BJ (cell line): Measurements from ENCODE around the gene MRPL28. TPM values are rescaled to one million over a fixed set of nuclear protein-coding genes. Genes with fewer than 3 reads are reported as not detected.

Experiments used
- CTCF ChIA-PET: fragments of 350-600 bp; formaldehyde crosslinking; extraction: SDS; loops from one replicate; lab custom pipeline; 2021; ENCODE audit warnings: antibody characterized with exemption, inconsistent platforms; lab: Yijun Ruan, JAX
- POLR2A ChIA-PET: fragments of 300-600 bp; sonication (Branson Sonifier 250); formaldehyde crosslinking; extraction: SDS; loops from one replicate; lab custom pipeline; 2021; ENCODE audit warnings: antibody characterized with exemption; lab: Charles Lee
- DNase-seq: peaks from one replicate; pipeline ENCODE4 v3.0.0-alpha.2; 2011; ENCODE audit warnings: low read depth
- H3K27me3 ChIP-seq: 2 replicates; pipeline ENCODE4 v1.6.0; 2011; ENCODE audit warnings: low read length; ENCODE audit not compliant: control insufficient read depth, insufficient read depth
- H3K36me3 ChIP-seq: 2 replicates; pipeline ENCODE4 v1.5.1; 2011; ENCODE audit warnings: low read length; ENCODE audit not compliant: control insufficient read depth, insufficient read depth
- H3K4me3 ChIP-seq: 2 replicates; pipeline ENCODE4 v1.5.1; 2011; ENCODE audit warnings: low read depth, mild to moderate bottlenecking, control low read depth, low read length
- polyA plus RNA-seq: library from polyadenylated mRNA; depleted of rRNA; stranded (reverse); fragments of >200 nt; gene quantifications from 2 replicates; pipeline ENCODE4 v1.2.3, GENCODE V29; 2011
- TF ChIP-seq, protein P1 (sequence below): IDR thresholded peaks from 2 replicates; pipeline ENCODE4 v1.5.1; 2011; ENCODE audit warnings: low read depth, mild to moderate bottlenecking, control low read depth, inconsistent platforms, low read length, moderate library complexity; ENCODE audit not compliant: insufficient read depth

The MRPL28 gene
- polyA plus RNA-seq, 1 experiment = 188 TPM

GRCh38 chr16:400061-400591 lies 29.8 kb upstream of the MRPL28 start:
- H3K36me3 ChIP-seq = peaks cover 10% of the 10 kb centered on the region
- H3K4me3 ChIP-seq = no peak overlapping the region
- no peak for DNase-seq
- CTCF ChIA-PET = interaction anchor here (0.6 to 1.5 kb wide), 4 partner anchors 8 to 209 kb away, joined by 3 to 4 read pairs (median 3); no protein-coding TSS in a partner anchor
- no peaks in the 10 kb centered on the region for H3K27me3 ChIP-seq
- TF ChIP-seq, protein P1, sequence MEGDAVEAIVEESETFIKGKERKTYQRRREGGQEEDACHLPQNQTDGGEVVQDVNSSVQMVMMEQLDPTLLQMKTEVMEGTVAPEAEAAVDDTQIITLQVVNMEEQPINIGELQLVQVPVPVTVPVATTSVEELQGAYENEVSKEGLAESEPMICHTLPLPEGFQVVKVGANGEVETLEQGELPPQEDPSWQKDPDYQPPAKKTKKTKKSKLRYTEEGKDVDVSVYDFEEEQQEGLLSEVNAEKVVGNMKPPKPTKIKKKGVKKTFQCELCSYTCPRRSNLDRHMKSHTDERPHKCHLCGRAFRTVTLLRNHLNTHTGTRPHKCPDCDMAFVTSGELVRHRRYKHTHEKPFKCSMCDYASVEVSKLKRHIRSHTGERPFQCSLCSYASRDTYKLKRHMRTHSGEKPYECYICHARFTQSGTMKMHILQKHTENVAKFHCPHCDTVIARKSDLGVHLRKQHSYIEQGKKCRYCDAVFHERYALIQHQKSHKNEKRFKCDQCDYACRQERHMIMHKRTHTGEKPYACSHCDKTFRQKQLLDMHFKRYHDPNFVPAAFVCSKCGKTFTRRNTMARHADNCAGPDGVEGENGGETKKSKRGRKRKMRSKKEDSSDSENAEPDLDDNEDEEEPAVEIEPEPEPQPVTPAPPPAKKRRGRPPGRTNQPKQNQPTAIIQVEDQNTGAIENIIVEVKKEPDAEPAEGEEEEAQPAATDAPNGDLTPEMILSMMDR = no peak
- POLR2A ChIA-PET = interaction anchor here (0.6 kb wide), 1 partner anchor 70 kb away, joined by 4 read pairs; no protein-coding TSS in a partner anchor

GRCh38 chr16:399340-400019 lies 29.1 kb upstream of the MRPL28 start:
- POLR2A ChIA-PET = no interaction called here
- H3K27me3 ChIP-seq = no peaks in the 10 kb centered on the region

DNA sequence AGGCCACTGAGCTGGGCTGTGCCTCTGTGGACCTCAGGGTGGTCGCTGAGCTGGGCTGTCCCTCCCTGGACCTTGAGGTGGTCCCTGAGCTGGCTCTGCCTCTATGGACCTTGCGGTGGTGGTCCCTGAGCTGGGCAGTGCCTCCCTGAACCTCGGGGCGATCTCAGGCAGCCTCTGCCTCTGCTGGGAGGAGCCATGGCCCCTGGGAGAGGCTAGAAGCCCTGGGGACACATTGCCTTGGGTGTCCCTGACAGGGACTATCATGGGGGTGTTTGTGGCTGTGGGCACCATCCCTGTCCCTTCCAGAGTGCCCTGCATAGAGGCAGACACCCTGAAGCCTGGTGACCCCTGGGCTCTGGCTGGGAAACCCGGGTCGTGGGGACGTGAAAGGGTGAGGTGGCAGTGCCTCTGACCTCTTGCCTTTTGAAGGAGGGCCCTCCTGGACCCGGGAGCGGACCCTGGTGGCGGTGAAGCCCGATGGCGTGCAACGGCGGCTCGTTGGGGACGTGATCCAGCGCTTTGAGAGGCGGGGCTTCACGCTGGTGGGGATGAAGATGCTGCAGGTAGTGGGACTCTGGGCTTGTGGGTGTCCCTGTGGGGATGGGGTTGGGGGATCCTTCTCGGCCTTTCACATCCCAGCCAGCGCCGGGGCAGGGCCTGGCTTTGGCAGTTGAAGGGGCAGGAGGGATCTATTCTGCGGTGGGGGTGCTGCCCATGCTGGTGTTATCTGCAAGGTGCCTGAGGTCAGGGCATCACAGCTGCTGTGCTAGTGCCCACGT lies 28.4 kb upstream of the MRPL28 start:
- Histone ChIP-seq H3K36me3 (peaks cover 10% of the 10 kb centered on the region), H3K4me3 (no peak overlapping the region), H3K27me3 (no peaks in the 10 kb centered on the region)
- ChIA-PET CTCF (interaction anchor here (0.6 to 1.6 kb wide), 7 partner anchors 8 to 305 kb away, joined by 3 read pairs; partner anchors contain the start of gene MRPL28), POLR2A (no interaction called here)
- TF ChIP-seq, protein P1 = no peak
- no peak for DNase-seq

More at GRCh38 chr16:399340-400019, 29.1 kb upstream of the MRPL28 start:
- TF ChIP-seq, protein P1 = no peak
- Histone ChIP-seq H3K4me3 (no peak overlapping the region), H3K36me3 (peaks cover 10% of the 10 kb centered on the region)
- CTCF ChIA-PET = interaction anchor here (1.5 kb wide), 1 partner anchor 10 kb away, joined by 3 read pairs; no protein-coding TSS in a partner anchor
- DNase-seq = no peak

- ChIA-PET CTCF (interaction anchor here (0.6 to 1.6 kb wide), 6 partner anchors 9 to 306 kb away, joined by 3 read pairs; partner anchors contain the start of gene MRPL28), POLR2A (no interaction called here)
- DNase-seq = no peak
- peaks cover 10% of the 10 kb centered on the region for H3K36me3 ChIP-seq
- no peak overlapping the region; the same call in 1 of the 2 replicates for H3K4me3 ChIP-seq
- no peaks in the 10 kb centered on the region for H3K27me3 ChIP-seq
- TF ChIP-seq, protein P1 = peak; percentile 51
These were observed 27.5 kb upstream of the MRPL28 start for GRCh38 chr16:397736-398332.
